K562 (cell line): ENCODE results near the gene TUT1. TPM values are rescaled to one million over a fixed set of nuclear protein-coding genes. Genes with fewer than 3 reads are reported as not detected.

Experiments used
- DMBX1 ChIP-seq: fragments of 250-450 bp; sonication (Bioruptor Pico); IDR thresholded peaks from 2 replicates; pipeline ENCODE4 v1.8.0; 2022; ENCODE audit warnings: inconsistent platforms, mild to moderate bottlenecking, moderate library complexity, borderline replicate concordance
- ESRRA ChIP-seq: fragments of 450-650 bp; IDR thresholded peaks from 2 replicates; pipeline ENCODE4 v1.6.1; 2014; ENCODE audit warnings: low read depth, mild to moderate bottlenecking, moderate library complexity, borderline replicate concordance
- MEIS2 ChIP-seq: fragments of 450-650 bp; IDR thresholded peaks from 2 replicates; pipeline ENCODE4 v1.6.1; 2014; ENCODE audit warnings: mild to moderate bottlenecking; ENCODE audit not compliant: partially characterized antibody
- MTA3 ChIP-seq: fragments of 450-650 bp; formaldehyde crosslinking; IDR thresholded peaks from 2 replicates; pipeline ENCODE4 v1.6.1; 2017; ENCODE audit warnings: mild to moderate bottlenecking, borderline replicate concordance
- MXD1 ChIP-seq: fragments of 250-450 bp; sonication (Bioruptor Pico); IDR thresholded peaks from 2 replicates; pipeline ENCODE4 v1.8.0; 2021; ENCODE audit warnings: borderline replicate concordance, mild to moderate bottlenecking, moderate library complexity; ENCODE audit not compliant: poor library complexity, severe bottlenecking
- NBN ChIP-seq: fragments of 450-650 bp; IDR thresholded peaks from 2 replicates; pipeline ENCODE4 v1.6.1; 2016; ENCODE audit warnings: low read depth, mild to moderate bottlenecking
- NONO ChIP-seq, 2 experiments: fragments of 200-400 bp in 1 of 2; fragments of 450-650 bp in 1 of 2; formaldehyde crosslinking in 1 of 2; IDR thresholded peaks; 2 replicates each; pipeline ENCODE4 v1.6.1; 2017; ENCODE audit warnings: low read depth in 2 of 2, mild to moderate bottlenecking in 2 of 2, moderate library complexity in 2 of 2, low read length in 1 of 2
- PATZ1 ChIP-seq: fragments of 250-450 bp; sonication (Bioruptor Pico); IDR thresholded peaks from 2 replicates; pipeline ENCODE4 v1.5.0; 2020; ENCODE audit warnings: mild to moderate bottlenecking, borderline replicate concordance
- POLR2AphosphoS5 ChIP-seq: IDR thresholded peaks from 2 replicates; pipeline ENCODE4 v1.6.1; 2011; ENCODE audit warnings: mild to moderate bottlenecking, low read depth, low read length, moderate library complexity; ENCODE audit not compliant: control insufficient read depth, insufficient read depth
- ZBTB26 ChIP-seq: fragments of 450-650 bp; formaldehyde crosslinking; IDR thresholded peaks from 2 replicates; pipeline ENCODE4 v1.4.0; 2022; ENCODE audit warnings: missing genetic modification characterization
- polyA plus RNA-seq, 8 experiments: library from polyadenylated mRNA; depleted of rRNA in 4 of 8; stranded (reverse) in 5 of 8; unstranded in 3 of 8; fragments of >200 nt; fragmentation: Nextera tagmentation in 2 of 8; fragmentation: Illumina TruSeq in 1 of 8; extraction: Ambion mirVana in 2 of 8; extraction: Trizol in 1 of 8; gene quantifications; 2 replicates each; pipeline versions ENCODE4 v1.2.1 to v1.2.3, GENCODE V29; 2011 to 2014; ENCODE audit warnings: inconsistent platforms in 1 of 8, missing spikeins in 1 of 8
- total RNA-seq, 7 experiments: library from RNA; depleted of rRNA in 6 of 7; stranded (reverse); fragments of >200 nt in 6 of 7; fragmentation: Illumina TruSeq in 2 of 7; extraction: Trizol in 2 of 7; gene quantifications; 2 replicates each; pipeline versions ENCODE4 v1.2.1 to v1.2.3, GENCODE V29; 2011 to 2021; ENCODE audit warnings: low replicate concordance in 1 of 7
- TF ChIP-seq, protein P1 (sequence below), 2 experiments: fragments of 450-650 bp; IDR thresholded peaks; 2 replicates each; pipeline ENCODE4 v1.6.1; 2018; ENCODE audit warnings: mild to moderate bottlenecking in 2 of 2, low read depth in 1 of 2; ENCODE audit not compliant: partially characterized antibody in 2 of 2
- TF ChIP-seq, protein P2 (sequence below): fragments of 450-650 bp; IDR thresholded peaks from 2 replicates; pipeline ENCODE4 v1.6.1; 2018; ENCODE audit not compliant: partially characterized antibody

Gene TUT1
- total and polyA plus RNA-seq, 9 of the 15 experiments (the other 6 are each of a cell fraction or from before 2014, with no cell fraction given), result 0.66 to 44.3 (median 15.7) TPM

GRCh38 chr11:62560566-62561103, 30.7 kb downstream of the TUT1 start (continued):
- TF ChIP-seq MXD1, result no peak
- TF ChIP-seq, protein P1, sequence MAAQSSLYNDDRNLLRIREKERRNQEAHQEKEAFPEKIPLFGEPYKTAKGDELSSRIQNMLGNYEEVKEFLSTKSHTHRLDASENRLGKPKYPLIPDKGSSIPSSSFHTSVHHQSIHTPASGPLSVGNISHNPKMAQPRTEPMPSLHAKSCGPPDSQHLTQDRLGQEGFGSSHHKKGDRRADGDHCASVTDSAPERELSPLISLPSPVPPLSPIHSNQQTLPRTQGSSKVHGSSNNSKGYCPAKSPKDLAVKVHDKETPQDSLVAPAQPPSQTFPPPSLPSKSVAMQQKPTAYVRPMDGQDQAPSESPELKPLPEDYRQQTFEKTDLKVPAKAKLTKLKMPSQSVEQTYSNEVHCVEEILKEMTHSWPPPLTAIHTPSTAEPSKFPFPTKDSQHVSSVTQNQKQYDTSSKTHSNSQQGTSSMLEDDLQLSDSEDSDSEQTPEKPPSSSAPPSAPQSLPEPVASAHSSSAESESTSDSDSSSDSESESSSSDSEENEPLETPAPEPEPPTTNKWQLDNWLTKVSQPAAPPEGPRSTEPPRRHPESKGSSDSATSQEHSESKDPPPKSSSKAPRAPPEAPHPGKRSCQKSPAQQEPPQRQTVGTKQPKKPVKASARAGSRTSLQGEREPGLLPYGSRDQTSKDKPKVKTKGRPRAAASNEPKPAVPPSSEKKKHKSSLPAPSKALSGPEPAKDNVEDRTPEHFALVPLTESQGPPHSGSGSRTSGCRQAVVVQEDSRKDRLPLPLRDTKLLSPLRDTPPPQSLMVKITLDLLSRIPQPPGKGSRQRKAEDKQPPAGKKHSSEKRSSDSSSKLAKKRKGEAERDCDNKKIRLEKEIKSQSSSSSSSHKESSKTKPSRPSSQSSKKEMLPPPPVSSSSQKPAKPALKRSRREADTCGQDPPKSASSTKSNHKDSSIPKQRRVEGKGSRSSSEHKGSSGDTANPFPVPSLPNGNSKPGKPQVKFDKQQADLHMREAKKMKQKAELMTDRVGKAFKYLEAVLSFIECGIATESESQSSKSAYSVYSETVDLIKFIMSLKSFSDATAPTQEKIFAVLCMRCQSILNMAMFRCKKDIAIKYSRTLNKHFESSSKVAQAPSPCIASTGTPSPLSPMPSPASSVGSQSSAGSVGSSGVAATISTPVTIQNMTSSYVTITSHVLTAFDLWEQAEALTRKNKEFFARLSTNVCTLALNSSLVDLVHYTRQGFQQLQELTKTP (IDR thresholded peaks at IDR 0.05; ENCODE audit: low read depth in 1 of 2, partially characterized antibody in 2 of 2), result peak in 1 of 2 experiments; percentile 59
- peak; percentile 35; the same call in 1 of the 2 replicates for TF ChIP-seq MTA3
- no peak for TF ChIP-seq ZBTB26 (CRISPR knock-in tag)
- TF ChIP-seq, protein P2, sequence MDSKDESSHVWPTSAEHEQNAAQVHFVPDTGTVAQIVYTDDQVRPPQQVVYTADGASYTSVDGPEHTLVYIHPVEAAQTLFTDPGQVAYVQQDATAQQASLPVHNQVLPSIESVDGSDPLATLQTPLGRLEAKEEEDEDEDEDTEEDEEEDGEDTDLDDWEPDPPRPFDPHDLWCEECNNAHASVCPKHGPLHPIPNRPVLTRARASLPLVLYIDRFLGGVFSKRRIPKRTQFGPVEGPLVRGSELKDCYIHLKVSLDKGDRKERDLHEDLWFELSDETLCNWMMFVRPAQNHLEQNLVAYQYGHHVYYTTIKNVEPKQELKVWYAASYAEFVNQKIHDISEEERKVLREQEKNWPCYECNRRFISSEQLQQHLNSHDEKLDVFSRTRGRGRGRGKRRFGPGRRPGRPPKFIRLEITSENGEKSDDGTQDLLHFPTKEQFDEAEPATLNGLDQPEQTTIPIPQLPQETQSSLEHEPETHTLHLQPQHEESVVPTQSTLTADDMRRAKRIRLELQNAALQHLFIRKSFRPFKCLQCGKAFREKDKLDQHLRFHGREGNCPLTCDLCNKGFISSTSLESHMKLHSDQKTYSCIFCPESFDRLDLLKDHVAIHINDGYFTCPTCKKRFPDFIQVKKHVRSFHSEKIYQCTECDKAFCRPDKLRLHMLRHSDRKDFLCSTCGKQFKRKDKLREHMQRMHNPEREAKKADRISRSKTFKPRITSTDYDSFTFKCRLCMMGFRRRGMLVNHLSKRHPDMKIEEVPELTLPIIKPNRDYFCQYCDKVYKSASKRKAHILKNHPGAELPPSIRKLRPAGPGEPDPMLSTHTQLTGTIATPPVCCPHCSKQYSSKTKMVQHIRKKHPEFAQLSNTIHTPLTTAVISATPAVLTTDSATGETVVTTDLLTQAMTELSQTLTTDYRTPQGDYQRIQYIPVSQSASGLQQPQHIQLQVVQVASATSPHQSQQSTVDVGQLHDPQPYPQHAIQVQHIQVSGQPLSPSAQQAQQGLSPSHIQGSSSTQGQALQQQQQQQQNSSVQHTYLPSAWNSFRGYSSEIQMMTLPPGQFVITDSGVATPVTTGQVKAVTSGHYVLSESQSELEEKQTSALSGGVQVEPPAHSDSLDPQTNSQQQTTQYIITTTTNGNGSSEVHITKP, result peak; percentile 52
- peak; percentile 25; the same call in 1 of the 2 replicates for TF ChIP-seq NBN
- peak; percentile 35; the same call in 1 of the 2 replicates for TF ChIP-seq ESRRA
- TF ChIP-seq POLR2AphosphoS5, result peak; percentile 46; the same call in 1 of the 2 replicates
- TF ChIP-seq DMBX1 (CRISPR knock-in tag), result no peak
- no peak for TF ChIP-seq MEIS2
- TF ChIP-seq NONO (IDR thresholded peaks at IDR 0.05; ENCODE audit: low read depth in 2 of 2, low read length in 1 of 2), result peak in 1 of 2 experiments; percentile 50; a peak in 1 of 4 replicates
- TF ChIP-seq PATZ1 (CRISPR knock-in tag), result no peak
